SH-SY5Y (cell line): ENCODE measurements around the gene RTEL1.

ENCODE experiments used
- GATA2 ChIP-seq: IDR thresholded peaks from 2 replicates; pipeline ENCODE4 v1.6.1; 2011; ENCODE audit warnings: mild to moderate bottlenecking, low read depth, low read length
- GATA3 ChIP-seq: IDR thresholded peaks from 2 replicates; pipeline ENCODE4 v1.6.1; 2011; ENCODE audit warnings: low read depth, mild to moderate bottlenecking, low read length, moderate library complexity

DNA sequence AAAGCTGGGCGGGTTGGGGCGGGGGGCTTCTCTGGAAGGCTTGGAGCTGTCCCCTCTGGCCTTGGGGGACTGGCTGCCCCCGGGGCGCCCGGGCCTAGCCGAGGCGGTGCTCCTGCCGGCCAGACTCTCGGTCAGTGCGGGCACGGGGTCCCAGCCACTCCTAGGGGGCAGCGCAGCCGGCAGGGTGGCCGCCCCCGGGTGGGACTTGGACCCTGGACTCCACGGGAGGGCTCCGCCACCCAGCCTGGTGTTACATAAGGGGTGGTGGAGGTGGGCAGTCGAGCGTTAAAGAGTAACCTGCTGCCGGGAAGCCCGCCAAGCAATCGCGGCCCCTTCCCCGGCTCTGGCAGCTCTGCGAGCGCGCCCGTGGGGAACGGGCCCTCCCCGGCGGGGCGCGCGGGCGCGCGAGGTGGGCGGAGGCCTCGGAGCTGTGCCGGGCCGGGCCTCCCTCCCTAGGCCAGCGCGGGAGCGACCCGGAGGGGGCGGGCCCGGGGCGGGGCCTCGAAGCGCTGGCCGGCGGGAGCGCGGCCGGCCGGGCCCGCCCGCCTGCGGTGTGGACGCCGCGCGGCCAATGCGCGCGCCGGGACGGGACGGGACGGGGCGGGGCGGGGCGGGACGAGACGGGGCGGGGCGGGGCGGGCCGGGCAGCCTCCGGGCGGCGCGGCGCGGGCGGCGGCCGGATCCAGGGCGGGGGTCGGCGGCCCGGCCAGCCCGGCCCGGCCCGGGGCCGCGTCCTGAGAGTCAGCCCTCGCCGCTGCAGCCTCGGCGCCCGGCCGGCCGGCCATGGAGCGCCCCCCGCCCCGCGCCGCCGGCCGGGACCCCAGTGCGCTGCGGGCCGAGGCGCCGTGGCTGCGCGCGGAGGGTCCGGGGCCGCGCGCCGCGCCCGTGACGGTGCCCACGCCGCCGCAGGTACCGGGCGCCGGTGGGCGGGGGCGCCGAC is 81.3 kb downstream of the RTEL1 start, which contains the start of gene SLC2A4RG:
- TF ChIP-seq GATA3 (no peak), GATA2 (no peak)
